Panc1 (cell line): Measurements from ENCODE around the gene LINC01488. TPM values are rescaled to one million over a fixed set of nuclear protein-coding genes. Genes with fewer than 3 reads are reported as not detected.

Experiments
- ATAC-seq: fragments of 200-7000 bp; cut with Tn5 transposase; 2 replicates; pipeline ENCODE4 v1.9.1; 2020; ENCODE audit warnings: mild to moderate bottlenecking, moderate library complexity
- BruUV-seq: library from RNA; stranded (reverse); fragments of 400-500 nt; replicated peaks from 2 replicates; lab custom pipeline; 2021; lab: Mats Ljungman, UMichigan
- CTCF ChIA-PET: fragments of 300-600 bp; sonication (Branson Sonifier 250); formaldehyde crosslinking; loops from one replicate; lab custom pipeline; 2022; ENCODE audit warnings: antibody characterized with exemption; lab: Charles Lee
- POLR2A ChIA-PET: fragments of 300-600 bp; sonication (Branson Sonifier 250); formaldehyde crosslinking; loops from one replicate; lab custom pipeline; 2022; ENCODE audit warnings: antibody characterized with exemption; lab: Charles Lee
- DNase-seq: peaks from one replicate; pipeline ENCODE4 v3.0.0-alpha.2; 2010; ENCODE audit warnings: low read depth, low spot score
- H3K27ac ChIP-seq: 2 replicates; pipeline ENCODE4 v1.5.1; 2011; ENCODE audit warnings: mild to moderate bottlenecking, low read length, inconsistent platforms
- H3K27me3 ChIP-seq: fragments of 200-500 bp; sonication (Bioruptor generic); 2 replicates; pipeline ENCODE4 v1.6.0; 2014; ENCODE audit warnings: low read length, inconsistent platforms; ENCODE audit not compliant: control insufficient read depth, insufficient read depth
- H3K36me3 ChIP-seq: fragments of 200-500 bp; sonication (Bioruptor generic); 2 replicates; pipeline ENCODE4 v1.5.1; 2014; ENCODE audit warnings: inconsistent platforms, mild to moderate bottlenecking, low read length, moderate library complexity; ENCODE audit not compliant: control insufficient read depth, insufficient read depth
- H3K4me1 ChIP-seq: 2 replicates; pipeline ENCODE4 v1.5.1; 2011; ENCODE audit warnings: inconsistent platforms, mild to moderate bottlenecking, low read length, moderate library complexity; ENCODE audit not compliant: control insufficient read depth, insufficient read depth
- H3K4me3 ChIP-seq, 2 experiments: 2 replicates each; pipeline ENCODE4 v1.5.1; 2011 to 2012; ENCODE audit warnings: low read depth in 2 of 2, low read length in 2 of 2, mild to moderate bottlenecking in 2 of 2, inconsistent platforms in 1 of 2, moderate library complexity in 1 of 2
- H3K9me3 ChIP-seq: fragments of 200-500 bp; sonication (Bioruptor generic); 2 replicates; pipeline ENCODE4 v1.5.1; 2014; ENCODE audit warnings: low read depth, mild to moderate bottlenecking, inconsistent platforms, low read length, moderate library complexity; ENCODE audit not compliant: control insufficient read depth, insufficient read depth
- POLR2AphosphoS5 ChIP-seq: IDR thresholded peaks from 2 replicates; pipeline ENCODE4 v1.6.1; 2012; ENCODE audit warnings: mild to moderate bottlenecking, low read depth, low read length, moderate library complexity
- SIN3A ChIP-seq: IDR thresholded peaks from 2 replicates; pipeline ENCODE4 v1.6.1; 2012; ENCODE audit warnings: low read depth, mild to moderate bottlenecking, low read length, moderate library complexity, borderline replicate concordance; ENCODE audit not compliant: insufficient read depth
- TCF7L2 ChIP-seq: IDR thresholded peaks from 2 replicates; pipeline ENCODE4 v1.6.1; 2011; ENCODE audit warnings: mild to moderate bottlenecking, low read depth, low read length, inconsistent platforms
- in situ Hi-C: cut with HindIII; loops from 2 replicates; pipeline ENCODE4 v1.10.0; 2016; ENCODE audit warnings: low sequenced_read_pairs, low pct_unique_long_range_greater_than_20kb
- intact Hi-C: fragments of 100-400 bp; cut with micrococcal nuclease; formaldehyde crosslinking; loops from one replicate; pipeline ENCODE4 v1.10.0; 2022; ENCODE audit not compliant: unreplicated experiment
- total RNA-seq: library from RNA; stranded (reverse); gene quantifications from one replicate; pipeline ENCODE4 v1.2.1, GENCODE V29; 2021; ENCODE audit not compliant: unreplicated experiment
- TF ChIP-seq, protein P1 (sequence below): fragments of 450-650 bp; IDR thresholded peaks from 2 replicates; pipeline ENCODE4 v1.5.1; 2017; ENCODE audit warnings: mild to moderate bottlenecking
- TF ChIP-seq, protein P2 (sequence below), 2 experiments: IDR thresholded peaks; 2 replicates each; pipeline ENCODE4 v1.6.1; 2011 to 2012; ENCODE audit warnings: low read depth in 2 of 2, control low read depth in 1 of 2, low read length in 1 of 2, mild to moderate bottlenecking in 1 of 2, moderate library complexity in 1 of 2; ENCODE audit not compliant: insufficient read depth in 1 of 2

The LINC01488 gene
- total RNA-seq, 1 experiment from 2014 or later, result not detected

DNA sequence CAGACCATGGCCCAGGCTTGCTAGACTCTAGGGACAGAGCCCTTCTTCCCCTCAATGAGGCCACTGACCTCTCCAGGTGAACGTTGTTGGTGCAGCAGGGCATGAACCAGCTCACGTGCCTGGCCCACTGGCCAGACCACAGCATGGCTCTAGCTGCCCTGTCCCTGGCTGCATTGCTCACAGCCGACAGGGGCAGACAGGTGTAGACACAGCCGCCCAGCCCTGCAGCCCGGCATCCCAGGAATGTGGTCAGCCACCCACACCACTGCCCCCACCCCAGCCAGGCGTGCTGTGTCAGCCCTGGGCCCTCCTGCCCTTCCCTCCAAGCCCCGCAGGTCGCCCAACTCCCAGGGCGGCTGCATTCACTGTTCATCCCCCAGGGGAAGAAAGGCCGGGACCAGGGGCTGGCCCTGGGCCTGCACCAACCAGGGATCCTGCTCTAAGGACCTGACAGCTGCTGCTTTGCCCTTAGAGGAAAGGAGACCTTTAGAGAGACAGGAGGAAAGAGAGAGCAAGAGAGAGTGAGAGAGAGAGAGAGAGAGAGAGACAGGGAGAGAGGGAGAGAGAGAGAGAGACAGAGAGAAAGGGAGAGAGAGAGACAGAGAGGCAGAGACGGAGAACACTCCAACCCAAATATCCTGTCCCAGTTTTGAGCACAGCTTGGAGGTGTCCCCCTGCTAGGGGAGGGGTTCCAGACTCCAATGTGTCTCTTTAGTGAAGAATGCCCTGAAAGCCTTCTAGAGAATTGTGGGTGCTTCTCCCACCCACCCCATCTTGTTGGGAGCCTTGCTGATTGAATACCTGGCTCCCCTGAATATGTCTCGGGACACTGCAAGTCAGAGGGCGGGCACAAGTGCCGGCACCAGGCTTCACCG lies 44.2 kb upstream of the LINC01488 start:
- intact Hi-C loops, result no loop called here
- no peaks in the 10 kb centered on the region for H3K36me3 ChIP-seq
- BruUV-seq, result no TSS peak
- H3K27me3 ChIP-seq, result no peaks in the 10 kb centered on the region
- DNase-seq (no peak), ATAC-seq (peak; percentile 78)
- H3K27ac ChIP-seq, result peak overlapping the region; percentile 67
- no peaks in the 10 kb centered on the region for H3K9me3 ChIP-seq
- ChIA-PET POLR2A (interaction anchor here (0.7 kb wide), 1 partner anchor 20 kb away, joined by 12 read pairs; no protein-coding TSS in a partner anchor), CTCF (no interaction called here)
- H3K4me1 ChIP-seq, result peaks cover 14% of the 10 kb centered on the region
- TF ChIP-seq SIN3A (no peak), POLR2AphosphoS5 (no peak), TCF7L2 (no peak)
- TF ChIP-seq, protein P1, sequence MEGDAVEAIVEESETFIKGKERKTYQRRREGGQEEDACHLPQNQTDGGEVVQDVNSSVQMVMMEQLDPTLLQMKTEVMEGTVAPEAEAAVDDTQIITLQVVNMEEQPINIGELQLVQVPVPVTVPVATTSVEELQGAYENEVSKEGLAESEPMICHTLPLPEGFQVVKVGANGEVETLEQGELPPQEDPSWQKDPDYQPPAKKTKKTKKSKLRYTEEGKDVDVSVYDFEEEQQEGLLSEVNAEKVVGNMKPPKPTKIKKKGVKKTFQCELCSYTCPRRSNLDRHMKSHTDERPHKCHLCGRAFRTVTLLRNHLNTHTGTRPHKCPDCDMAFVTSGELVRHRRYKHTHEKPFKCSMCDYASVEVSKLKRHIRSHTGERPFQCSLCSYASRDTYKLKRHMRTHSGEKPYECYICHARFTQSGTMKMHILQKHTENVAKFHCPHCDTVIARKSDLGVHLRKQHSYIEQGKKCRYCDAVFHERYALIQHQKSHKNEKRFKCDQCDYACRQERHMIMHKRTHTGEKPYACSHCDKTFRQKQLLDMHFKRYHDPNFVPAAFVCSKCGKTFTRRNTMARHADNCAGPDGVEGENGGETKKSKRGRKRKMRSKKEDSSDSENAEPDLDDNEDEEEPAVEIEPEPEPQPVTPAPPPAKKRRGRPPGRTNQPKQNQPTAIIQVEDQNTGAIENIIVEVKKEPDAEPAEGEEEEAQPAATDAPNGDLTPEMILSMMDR, result no peak
- TF ChIP-seq, protein P2, sequence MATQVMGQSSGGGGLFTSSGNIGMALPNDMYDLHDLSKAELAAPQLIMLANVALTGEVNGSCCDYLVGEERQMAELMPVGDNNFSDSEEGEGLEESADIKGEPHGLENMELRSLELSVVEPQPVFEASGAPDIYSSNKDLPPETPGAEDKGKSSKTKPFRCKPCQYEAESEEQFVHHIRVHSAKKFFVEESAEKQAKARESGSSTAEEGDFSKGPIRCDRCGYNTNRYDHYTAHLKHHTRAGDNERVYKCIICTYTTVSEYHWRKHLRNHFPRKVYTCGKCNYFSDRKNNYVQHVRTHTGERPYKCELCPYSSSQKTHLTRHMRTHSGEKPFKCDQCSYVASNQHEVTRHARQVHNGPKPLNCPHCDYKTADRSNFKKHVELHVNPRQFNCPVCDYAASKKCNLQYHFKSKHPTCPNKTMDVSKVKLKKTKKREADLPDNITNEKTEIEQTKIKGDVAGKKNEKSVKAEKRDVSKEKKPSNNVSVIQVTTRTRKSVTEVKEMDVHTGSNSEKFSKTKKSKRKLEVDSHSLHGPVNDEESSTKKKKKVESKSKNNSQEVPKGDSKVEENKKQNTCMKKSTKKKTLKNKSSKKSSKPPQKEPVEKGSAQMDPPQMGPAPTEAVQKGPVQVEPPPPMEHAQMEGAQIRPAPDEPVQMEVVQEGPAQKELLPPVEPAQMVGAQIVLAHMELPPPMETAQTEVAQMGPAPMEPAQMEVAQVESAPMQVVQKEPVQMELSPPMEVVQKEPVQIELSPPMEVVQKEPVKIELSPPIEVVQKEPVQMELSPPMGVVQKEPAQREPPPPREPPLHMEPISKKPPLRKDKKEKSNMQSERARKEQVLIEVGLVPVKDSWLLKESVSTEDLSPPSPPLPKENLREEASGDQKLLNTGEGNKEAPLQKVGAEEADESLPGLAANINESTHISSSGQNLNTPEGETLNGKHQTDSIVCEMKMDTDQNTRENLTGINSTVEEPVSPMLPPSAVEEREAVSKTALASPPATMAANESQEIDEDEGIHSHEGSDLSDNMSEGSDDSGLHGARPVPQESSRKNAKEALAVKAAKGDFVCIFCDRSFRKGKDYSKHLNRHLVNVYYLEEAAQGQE (IDR thresholded peaks at IDR 0.05; ENCODE audit: insufficient read depth in 1 of 2, low read depth in 2 of 2, low read length in 1 of 2), result no peak
- in situ Hi-C loops, result no loop called here
- no peak overlapping the region for H3K4me3 ChIP-seq

DNA sequence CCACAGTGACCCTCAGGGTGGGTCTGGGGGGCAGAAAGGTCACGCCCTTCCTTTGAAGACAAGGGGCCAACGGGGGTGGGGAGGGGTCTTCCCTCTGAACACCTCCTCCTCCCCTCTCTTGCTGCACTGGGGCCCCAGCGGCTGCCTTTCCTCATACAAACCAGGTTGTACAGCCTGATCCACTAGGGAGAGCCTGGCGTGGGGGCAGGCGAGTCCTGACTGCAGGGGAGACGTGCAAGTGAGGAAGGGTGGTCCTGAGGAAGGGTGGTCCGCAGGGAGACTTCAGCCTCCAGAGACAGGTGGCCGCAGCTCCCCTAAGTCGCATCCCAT lies 43.6 kb upstream of the LINC01488 start:
- ChIA-PET POLR2A (no interaction called here), CTCF (no interaction called here)
- Histone ChIP-seq H3K27me3 (no peaks in the 10 kb centered on the region), H3K4me3 (no peak overlapping the region), H3K27ac (peak overlapping the region; percentile 67), H3K9me3 (no peaks in the 10 kb centered on the region), H3K4me1 (peaks cover 20% of the 10 kb centered on the region), H3K36me3 (no peaks in the 10 kb centered on the region)
- no TSS peak for BruUV-seq
- intact Hi-C loops (no loop called here), in situ Hi-C loops (no loop called here)
- TF ChIP-seq SIN3A, result no peak
- no peak for ATAC-seq
- DNase-seq, result no peak
